ENCODE data around the gene CCDC171. TPM values are rescaled to one million over a fixed set of nuclear protein-coding genes. Genes with fewer than 3 reads are reported as not detected.

The CCDC171 gene
- total RNA-seq, 4 donors from 2014 or later: 2.5 to 4.2 (median 3.3) TPM

DNA sequence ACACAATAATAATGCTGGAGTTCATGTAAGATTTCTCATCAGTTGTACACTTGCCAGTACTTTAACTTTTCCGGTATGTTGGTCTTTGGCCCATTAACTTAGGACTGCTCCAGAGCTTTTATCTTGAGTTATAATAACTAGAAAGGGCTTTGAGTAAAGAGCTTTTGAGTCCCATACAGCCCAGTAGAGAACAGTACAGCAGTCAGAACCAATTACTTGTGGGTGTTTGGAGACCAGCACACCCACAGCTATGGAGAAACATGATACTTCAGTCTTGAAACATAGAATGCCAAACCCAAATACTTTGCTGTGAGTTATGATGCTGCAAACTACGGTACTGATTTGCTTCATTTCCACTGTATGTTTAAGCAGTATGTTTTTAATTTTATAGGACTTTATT lies 374.3 kb downstream of the CCDC171 start:
- TF ChIP-seq POLR2A (IDR thresholded peaks at IDR 0.05): no peak
- TF ChIP-seq, protein P1, sequence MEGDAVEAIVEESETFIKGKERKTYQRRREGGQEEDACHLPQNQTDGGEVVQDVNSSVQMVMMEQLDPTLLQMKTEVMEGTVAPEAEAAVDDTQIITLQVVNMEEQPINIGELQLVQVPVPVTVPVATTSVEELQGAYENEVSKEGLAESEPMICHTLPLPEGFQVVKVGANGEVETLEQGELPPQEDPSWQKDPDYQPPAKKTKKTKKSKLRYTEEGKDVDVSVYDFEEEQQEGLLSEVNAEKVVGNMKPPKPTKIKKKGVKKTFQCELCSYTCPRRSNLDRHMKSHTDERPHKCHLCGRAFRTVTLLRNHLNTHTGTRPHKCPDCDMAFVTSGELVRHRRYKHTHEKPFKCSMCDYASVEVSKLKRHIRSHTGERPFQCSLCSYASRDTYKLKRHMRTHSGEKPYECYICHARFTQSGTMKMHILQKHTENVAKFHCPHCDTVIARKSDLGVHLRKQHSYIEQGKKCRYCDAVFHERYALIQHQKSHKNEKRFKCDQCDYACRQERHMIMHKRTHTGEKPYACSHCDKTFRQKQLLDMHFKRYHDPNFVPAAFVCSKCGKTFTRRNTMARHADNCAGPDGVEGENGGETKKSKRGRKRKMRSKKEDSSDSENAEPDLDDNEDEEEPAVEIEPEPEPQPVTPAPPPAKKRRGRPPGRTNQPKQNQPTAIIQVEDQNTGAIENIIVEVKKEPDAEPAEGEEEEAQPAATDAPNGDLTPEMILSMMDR (IDR thresholded peaks at IDR 0.05): no peak
- no peak for DNase-seq (ENCODE audit: low spot score in 2 of 2)
- intact Hi-C loops (cut with DNase I; ENCODE audit: low total_unique reads): no loop called here
- H3K4me3 ChIP-seq (ENCODE audit: low read depth, poor library complexity, severe bottlenecking): no peak overlapping the region
- 53 to 54% methylated on average over 2 of the region's 2 CpGs for WGBS, 2 donors

DNA sequence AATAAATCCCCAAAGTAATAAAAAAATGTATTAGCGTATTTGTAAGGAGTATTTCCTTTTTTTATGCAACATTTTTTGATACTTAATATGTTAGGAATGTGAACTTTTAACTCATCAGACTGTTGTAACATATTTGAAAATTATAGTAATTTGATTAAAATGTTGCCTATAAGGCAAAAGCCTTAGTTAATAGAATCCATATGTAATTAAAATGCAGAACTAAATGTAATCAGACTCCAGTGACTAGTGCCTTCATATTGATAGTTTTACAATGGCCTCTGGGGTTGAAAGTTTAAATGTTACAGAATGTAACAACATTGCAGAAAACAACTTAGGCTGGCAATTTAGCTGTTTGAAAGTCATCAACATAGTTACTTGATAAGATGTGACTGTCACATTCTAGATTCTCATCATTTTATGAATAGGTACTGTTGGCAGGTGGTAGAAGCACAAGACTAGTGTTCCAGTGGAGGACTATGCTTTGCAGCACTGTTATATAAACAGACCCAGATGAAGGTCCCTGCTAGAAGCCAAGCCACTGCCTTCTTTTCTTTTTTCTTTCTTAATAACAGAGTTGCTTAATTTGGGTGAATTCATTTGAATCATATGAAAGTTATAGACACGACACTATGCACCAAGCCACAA lies 382.9 kb downstream of the CCDC171 start:
- intact Hi-C loops (cut with DNase I; ENCODE audit: low total_unique reads): no loop called here
- DNase-seq (ENCODE audit: low spot score in 2 of 2): no peak
- WGBS, 2 donors: 64 to 68% methylated on average over 2 of the region's 2 CpGs
- TF ChIP-seq, protein P1 (IDR thresholded peaks at IDR 0.05): no peak
- no peak for TF ChIP-seq POLR2A (IDR thresholded peaks at IDR 0.05)
- no peak overlapping the region for H3K4me3 ChIP-seq (ENCODE audit: low read depth, poor library complexity, severe bottlenecking)

DNA sequence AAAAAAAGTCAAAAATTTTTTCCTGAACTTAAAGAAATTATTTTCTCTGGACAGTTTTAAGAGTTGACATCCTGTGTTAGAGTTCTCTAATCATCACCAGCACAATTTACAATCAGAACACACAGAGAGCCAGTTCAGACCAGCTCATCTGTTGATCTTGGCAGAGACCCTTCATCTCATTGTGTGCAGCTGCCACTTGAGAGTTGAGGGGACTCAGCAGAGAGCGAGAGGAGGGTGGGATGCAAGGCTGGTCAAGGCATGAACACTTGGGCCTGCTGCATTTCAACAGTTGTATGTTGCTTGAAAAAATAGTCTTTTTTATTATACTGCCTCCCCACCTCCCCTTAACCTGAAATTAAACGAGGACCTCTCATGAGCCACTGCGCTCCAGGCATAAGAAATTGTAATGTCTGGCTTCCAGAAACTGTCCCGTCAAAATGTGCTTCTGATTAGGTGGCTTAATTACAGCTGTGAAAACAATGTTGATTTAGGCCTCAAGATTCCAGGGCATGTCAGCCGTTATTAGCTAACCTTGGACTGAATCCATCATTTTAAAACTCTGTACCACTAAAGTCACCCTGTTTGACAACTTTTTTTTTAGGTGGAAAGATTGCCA lies 383.6 kb downstream of the CCDC171 start:
- DNase-seq (ENCODE audit: low spot score in 2 of 2): no peak
- intact Hi-C loops (cut with DNase I; ENCODE audit: low total_unique reads): no loop called here
- TF ChIP-seq, protein P1 (IDR thresholded peaks at IDR 0.05): no peak
- no peak overlapping the region for H3K4me3 ChIP-seq (ENCODE audit: low read depth, poor library complexity, severe bottlenecking)
- WGBS, 2 donors: 35 to 41% methylated on average over 5 of the region's 5 CpGs

DNA sequence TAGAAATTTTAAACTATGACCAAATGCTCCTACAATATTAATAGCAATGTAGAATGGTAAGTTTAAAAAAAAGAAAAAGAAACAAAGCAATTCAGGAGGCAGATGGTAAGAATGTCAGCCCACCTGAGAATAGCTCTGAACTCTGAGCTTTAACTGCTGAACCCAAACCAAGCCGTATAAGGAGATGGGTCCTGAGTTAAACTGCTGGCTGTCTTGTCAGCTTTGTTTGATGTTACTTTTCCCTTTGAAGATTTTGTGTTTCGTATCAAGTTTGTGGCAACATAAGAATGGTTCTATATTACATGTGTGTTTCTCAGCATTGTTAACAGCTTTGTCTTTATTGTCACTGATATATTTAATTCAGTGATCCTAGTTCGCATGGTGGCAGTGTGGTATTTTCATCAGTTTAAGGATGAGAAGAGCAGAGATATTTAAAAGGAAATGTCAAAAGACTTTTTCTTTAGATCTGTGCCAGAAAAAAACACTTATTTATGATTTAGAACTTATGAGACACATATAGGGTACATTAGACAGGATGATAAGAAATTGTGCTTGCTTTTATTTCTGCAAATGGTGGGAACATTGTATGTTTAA lies 390.1 kb downstream of the CCDC171 start:
- intact Hi-C loops (cut with DNase I; ENCODE audit: low total_unique reads): no loop called here
- 81 to 84% methylated on average over 3 of the region's 3 CpGs for WGBS, 2 donors
- no peak overlapping the region for H3K4me3 ChIP-seq (ENCODE audit: low read depth, poor library complexity, severe bottlenecking)
- DNase-seq (ENCODE audit: low spot score in 2 of 2): no peak
- TF ChIP-seq, protein P1 (IDR thresholded peaks at IDR 0.05): no peak

DNA sequence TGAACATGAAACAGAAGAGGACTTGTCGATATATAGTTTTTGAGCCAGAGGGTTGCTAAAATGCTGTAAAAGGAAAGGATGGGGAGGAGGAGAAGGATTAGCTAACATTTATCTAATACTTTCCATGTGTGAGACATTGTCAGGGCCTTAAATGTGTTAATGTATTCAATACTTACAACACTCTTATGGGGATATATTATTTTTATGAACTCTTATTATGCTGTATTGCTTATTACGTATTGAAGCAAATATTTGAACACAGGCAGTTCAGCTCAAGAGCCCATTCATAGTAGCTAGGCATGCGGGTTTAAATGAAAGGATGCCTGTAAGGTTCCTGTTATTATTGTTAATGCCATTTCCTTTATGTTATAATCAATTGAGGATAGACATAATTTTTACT lies 391.5 kb downstream of the CCDC171 start:
- no peak for DNase-seq (ENCODE audit: low spot score in 2 of 2)
- intact Hi-C loops (cut with DNase I; ENCODE audit: low total_unique reads): no loop called here
- WGBS, 2 donors: 94 to 95% methylated on average over 3 of the region's 3 CpGs
- H3K4me3 ChIP-seq (ENCODE audit: low read depth, poor library complexity, severe bottlenecking): no peak overlapping the region
- TF ChIP-seq, protein P1 (IDR thresholded peaks at IDR 0.05): no peak
- TF ChIP-seq POLR2A (IDR thresholded peaks at IDR 0.05): no peak
